Stimulated activated CD4-positive, alpha-beta T cell treated with anti-CD3 and anti-CD28 coated beads, Interleukin-1b, Interleukin-23, amount 100 ng/mL, for 24 hours (primary cell): ENCODE results near the gene ANKRD44.
"Not testable (repeated sequence)": the region's sequence is repeated elsewhere in the genome, so short reads cannot be mapped to it uniquely, and the experiment has no call there.

Experiments used
- DNase-seq, 4 experiments: peaks; one replicate each; pipeline ENCODE4 v3.0.0-alpha.2; 2020; ENCODE audit warnings: low read depth in 4 of 4, low spot score in 1 of 4

ANKRD44 gene

GRCh38 chr2:197310271-197310985, at the start of gene ANKRD44:
TSS of gene ANKRD44 (minus strand) at chr2:197310780. CDS start at chr2:197310604, 176 bp downstream.
- DNase-seq: peak; percentile 62 to 86 (median 71)

GRCh38 chr2:197359859-197360258, 49.3 kb upstream of the ANKRD44 start:
- DNase-seq: no peak

GRCh38 chr2:197358931-197359330, 48.4 kb upstream of the ANKRD44 start:
- DNase-seq: no peak

- DNase-seq: no peak
Measured at GRCh38 chr2:197357986-197358385, 47.4 kb upstream of the ANKRD44 start.

- DNase-seq: no peak
Measured at GRCh38 chr2:197356136-197356535, 45.6 kb upstream of the ANKRD44 start.

- no peak for DNase-seq
Measured at GRCh38 chr2:197354169-197354558, 43.6 kb upstream of the ANKRD44 start.

- DNase-seq: no peak
Measured at GRCh38 chr2:197353393-197354168, 43.0 kb upstream of the ANKRD44 start.

- no peak for DNase-seq
Measured at GRCh38 chr2:197349699-197350098, 39.1 kb upstream of the ANKRD44 start.

GRCh38 chr2:197348721-197349360, 38.3 kb upstream of the ANKRD44 start:
- DNase-seq: no peak

GRCh38 chr2:197345846-197346370, 35.3 kb upstream of the ANKRD44 start:
- DNase-seq: no peak

GRCh38 chr2:197343968-197344367, 33.4 kb upstream of the ANKRD44 start:
- not testable (repeated sequence) for DNase-seq

GRCh38 chr2:197340591-197340990, 30.0 kb upstream of the ANKRD44 start:
- no peak for DNase-seq

GRCh38 chr2:197339496-197340220, 29.1 kb upstream of the ANKRD44 start:
- DNase-seq: no peak

- no peak for DNase-seq
Measured at GRCh38 chr2:197339016-197339415, 28.4 kb upstream of the ANKRD44 start.

- no peak for DNase-seq
Measured at GRCh38 chr2:197332641-197333040, 22.1 kb upstream of the ANKRD44 start.

GRCh38 chr2:197328461-197328860, 17.9 kb upstream of the ANKRD44 start:
- no peak for DNase-seq

GRCh38 chr2:197327472-197328098, 17.0 kb upstream of the ANKRD44 start:
- no peak for DNase-seq

- DNase-seq: no peak
Measured at GRCh38 chr2:197327073-197327471, 16.5 kb upstream of the ANKRD44 start.

GRCh38 chr2:197324801-197325200, 14.2 kb upstream of the ANKRD44 start:
- DNase-seq: no peak
